GM23248 (cell line): ENCODE data around the gene CNN1.

Source experiments
- EZH2 ChIP-seq: fragments of 200-600 bp; sonication (generic); IDR thresholded peaks from 2 replicates; pipeline ENCODE4 v1.6.1; 2018; ENCODE audit warnings: antibody characterized with exemption, mild to moderate bottlenecking; ENCODE audit not compliant: insufficient read depth, poor library complexity, severe bottlenecking
- EZH2phosphoT487 ChIP-seq: fragments of 200-600 bp; sonication (generic); IDR thresholded peaks from 2 replicates; pipeline ENCODE4 v1.6.1; 2018; ENCODE audit warnings: antibody characterized with exemption, moderate library complexity, mild to moderate bottlenecking, low read depth; ENCODE audit not compliant: insufficient read depth

DNA sequence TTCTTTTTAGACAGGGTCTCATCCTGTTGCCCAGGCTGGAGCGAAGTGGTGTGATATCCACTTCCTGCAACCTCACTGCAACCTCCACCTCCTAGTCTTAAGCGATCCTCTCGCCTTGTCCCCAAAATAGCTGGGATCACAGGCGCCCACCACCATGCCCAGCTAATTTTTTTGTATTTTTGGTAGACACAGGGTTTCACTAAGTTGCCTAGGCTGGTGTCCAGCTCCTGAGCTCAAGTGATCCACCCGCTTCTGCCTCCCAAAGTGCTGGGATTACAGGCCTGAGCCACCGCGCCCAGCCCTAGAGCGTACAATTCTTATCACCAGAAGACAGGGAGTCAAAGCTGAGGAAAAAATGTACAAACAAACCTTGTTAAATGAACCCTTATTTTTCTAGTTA lies 24.9 kb downstream of the CNN1 start:
- TF ChIP-seq EZH2 (no peak), EZH2phosphoT487 (no peak)
